ENCODE measurements around the gene C2orf92.

C2orf92 gene

GRCh38 chr2:97712693-97713295 is 43.3 kb downstream of the C2orf92 start:
- Histone ChIP-seq H4K20me1 (ENCODE audit: insufficient read depth, low read length) (no peaks in the 10 kb centered on the region), H3K4me1 (ENCODE audit: low read length) (no peaks in the 10 kb centered on the region), H3K4me2 (ENCODE audit: low read depth, low read length) (no peak overlapping the region), H3K4me3 (ENCODE audit: low read length) (no peak overlapping the region), H3K79me2 (ENCODE audit: low read length) (no peaks in the 10 kb centered on the region), H3K36me3 (replicated peaks; ENCODE audit: insufficient read depth, low read length) (no peaks in the 10 kb centered on the region), H3F3A (ENCODE audit: insufficient read depth, low read length) (no peaks in the 10 kb centered on the region), H3K9ac (ENCODE audit: low read length) (no peak overlapping the region), H3K27ac (ENCODE audit: low read length) (no peak overlapping the region), H3K9me3 (replicated peaks; ENCODE audit: insufficient read depth, low read length) (no peaks in the 10 kb centered on the region), H2AFZ (ENCODE audit: low read length) (no peak overlapping the region), H3K27me3 (replicated peaks; ENCODE audit: insufficient read depth, low read length) (no peaks in the 10 kb centered on the region; the same call in 1 of the 2 replicates), H3K9me2 (replicated peaks; ENCODE audit: insufficient read depth, low read length) (no peaks in the 10 kb centered on the region)
- TF ChIP-seq EZH2phosphoT487 (IDR thresholded peaks at IDR 0.05; ENCODE audit: low read length) (no peak), EZH2 (optimal IDR thresholded peaks at IDR 0.05; ENCODE audit: low read depth, low read length) (no peak)
- TF ChIP-seq, protein P1, sequence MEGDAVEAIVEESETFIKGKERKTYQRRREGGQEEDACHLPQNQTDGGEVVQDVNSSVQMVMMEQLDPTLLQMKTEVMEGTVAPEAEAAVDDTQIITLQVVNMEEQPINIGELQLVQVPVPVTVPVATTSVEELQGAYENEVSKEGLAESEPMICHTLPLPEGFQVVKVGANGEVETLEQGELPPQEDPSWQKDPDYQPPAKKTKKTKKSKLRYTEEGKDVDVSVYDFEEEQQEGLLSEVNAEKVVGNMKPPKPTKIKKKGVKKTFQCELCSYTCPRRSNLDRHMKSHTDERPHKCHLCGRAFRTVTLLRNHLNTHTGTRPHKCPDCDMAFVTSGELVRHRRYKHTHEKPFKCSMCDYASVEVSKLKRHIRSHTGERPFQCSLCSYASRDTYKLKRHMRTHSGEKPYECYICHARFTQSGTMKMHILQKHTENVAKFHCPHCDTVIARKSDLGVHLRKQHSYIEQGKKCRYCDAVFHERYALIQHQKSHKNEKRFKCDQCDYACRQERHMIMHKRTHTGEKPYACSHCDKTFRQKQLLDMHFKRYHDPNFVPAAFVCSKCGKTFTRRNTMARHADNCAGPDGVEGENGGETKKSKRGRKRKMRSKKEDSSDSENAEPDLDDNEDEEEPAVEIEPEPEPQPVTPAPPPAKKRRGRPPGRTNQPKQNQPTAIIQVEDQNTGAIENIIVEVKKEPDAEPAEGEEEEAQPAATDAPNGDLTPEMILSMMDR (IDR thresholded peaks at IDR 0.05; ENCODE audit: low read length), result no peak
- no peak for DNase-seq

GRCh38 chr2:97713296-97714083 is 44.0 kb downstream of the C2orf92 start, which contains the start of gene ZAP70:
Gene ZAP70 (plus strand): TSS chr2:97713576. CDS start chr2:97724037, 10,461 bp downstream.
- Histone ChIP-seq H3K27me3 (replicated peaks; ENCODE audit: insufficient read depth, low read length) (no peaks in the 10 kb centered on the region; the same call in 1 of the 2 replicates), H3K9me3 (replicated peaks; ENCODE audit: insufficient read depth, low read length) (no peaks in the 10 kb centered on the region), H3K9me2 (replicated peaks; ENCODE audit: insufficient read depth, low read length) (no peaks in the 10 kb centered on the region), H3K4me2 (ENCODE audit: low read depth, low read length) (no peak within 1 kb of the TSS), H3F3A (ENCODE audit: insufficient read depth, low read length) (no peaks in the 10 kb centered on the region), H2AFZ (ENCODE audit: low read length) (no peak within 1 kb of the TSS), H3K27ac (ENCODE audit: low read length) (no peak within 1 kb of the TSS), H3K9ac (ENCODE audit: low read length) (no peak within 1 kb of the TSS), H3K79me2 (ENCODE audit: low read length) (no peaks in the 10 kb centered on the region), H4K20me1 (ENCODE audit: insufficient read depth, low read length) (no peaks in the 10 kb centered on the region), H3K4me1 (ENCODE audit: low read length) (peaks cover 3% of the 10 kb centered on the region), H3K36me3 (replicated peaks; ENCODE audit: insufficient read depth, low read length) (no peaks in the 10 kb centered on the region), H3K4me3 (ENCODE audit: low read length) (no peak within 1 kb of the TSS)
- DNase-seq, result no peak
- TF ChIP-seq EZH2phosphoT487 (IDR thresholded peaks at IDR 0.05; ENCODE audit: low read length) (no peak), EZH2 (optimal IDR thresholded peaks at IDR 0.05; ENCODE audit: low read depth, low read length) (no peak)
- TF ChIP-seq, protein P1 (IDR thresholded peaks at IDR 0.05; ENCODE audit: low read length), result no peak

- H3K4me1 ChIP-seq (ENCODE audit: low read length), result peaks cover 12% of the 10 kb centered on the region
- no peak overlapping the region for H3K27ac ChIP-seq (ENCODE audit: low read length)
- no peaks in the 10 kb centered on the region for H3K36me3 ChIP-seq (replicated peaks; ENCODE audit: insufficient read depth, low read length)
- no peak overlapping the region for H3K4me2 ChIP-seq (ENCODE audit: low read depth, low read length)
- no peak overlapping the region for H3K4me3 ChIP-seq (ENCODE audit: low read length)
- no peak overlapping the region for H2AFZ ChIP-seq (ENCODE audit: low read length)
- H3K27me3 ChIP-seq (replicated peaks; ENCODE audit: insufficient read depth, low read length), result no peaks in the 10 kb centered on the region
- DNase-seq, result no peak
- no peak overlapping the region for H3K9ac ChIP-seq (ENCODE audit: low read length)
- H3K79me2 ChIP-seq (ENCODE audit: low read length), result no peaks in the 10 kb centered on the region
- no peaks in the 10 kb centered on the region for H3K9me2 ChIP-seq (replicated peaks; ENCODE audit: insufficient read depth, low read length)
- TF ChIP-seq, protein P1 (IDR thresholded peaks at IDR 0.05; ENCODE audit: low read length), result no peak
- TF ChIP-seq EZH2phosphoT487 (IDR thresholded peaks at IDR 0.05; ENCODE audit: low read length), result no peak
- no peaks in the 10 kb centered on the region for H3K9me3 ChIP-seq (replicated peaks; ENCODE audit: insufficient read depth, low read length)
- H3F3A ChIP-seq (ENCODE audit: insufficient read depth, low read length), result no peaks in the 10 kb centered on the region
- no peaks in the 10 kb centered on the region for H4K20me1 ChIP-seq (ENCODE audit: insufficient read depth, low read length)
These were observed 44.8 kb downstream of the C2orf92 start for GRCh38 chr2:97714084-97714949.
